GM23248 (cell line): ENCODE measurements around the gene MAPKBP1. TPM values are rescaled to one million over a fixed set of nuclear protein-coding genes. Genes with fewer than 3 reads are reported as not detected.

Experiments
- DNase-seq: peaks from one replicate; pipeline ENCODE4 v3.0.0-alpha.2; 2015
- H2AFZ ChIP-seq: fragments of 200-600 bp; sonication (generic); 2 replicates; pipeline ENCODE4 v1.6.1; 2016; ENCODE audit warnings: antibody characterized with exemption
- H3F3A ChIP-seq: fragments of 200-600 bp; sonication (generic); 2 replicates; pipeline ENCODE4 v1.6.1; 2016; ENCODE audit warnings: mild to moderate bottlenecking, antibody characterized with exemption, mixed run types; ENCODE audit not compliant: insufficient read depth
- H3K27ac ChIP-seq: fragments of 200-600 bp; sonication (generic); 2 replicates; pipeline ENCODE4 v1.5.1; 2016; ENCODE audit warnings: mild to moderate bottlenecking
- H3K27me3 ChIP-seq: fragments of 200-600 bp; sonication (generic); replicated peaks from 2 replicates; pipeline ENCODE4 v1.6.1; 2016; ENCODE audit warnings: mild to moderate bottlenecking; ENCODE audit not compliant: insufficient read depth
- H3K36me3 ChIP-seq: fragments of 200-600 bp; sonication (generic); 2 replicates; pipeline ENCODE4 v1.6.1; 2016; ENCODE audit warnings: low read depth, mild to moderate bottlenecking
- H3K4me1 ChIP-seq: fragments of 200-600 bp; sonication (generic); 2 replicates; pipeline ENCODE4 v1.6.1; 2016; ENCODE audit warnings: mild to moderate bottlenecking; ENCODE audit not compliant: insufficient read depth
- H3K4me2 ChIP-seq: fragments of 200-600 bp; sonication (generic); one replicate; pipeline ENCODE4 v1.6.1; 2016; ENCODE audit warnings: mild to moderate bottlenecking; ENCODE audit not compliant: unreplicated experiment
- H3K4me3 ChIP-seq: fragments of 200-600 bp; sonication (generic); 2 replicates; pipeline ENCODE4 v1.5.1; 2016; ENCODE audit warnings: mild to moderate bottlenecking
- H3K79me2 ChIP-seq: fragments of 200-600 bp; sonication (generic); 2 replicates; pipeline ENCODE4 v1.6.1; 2016; ENCODE audit warnings: mild to moderate bottlenecking; ENCODE audit not compliant: insufficient read depth
- H3K9ac ChIP-seq: fragments of 200-600 bp; sonication (generic); 2 replicates; pipeline ENCODE4 v1.6.1; 2016; ENCODE audit warnings: mild to moderate bottlenecking
- H3K9me2 ChIP-seq: fragments of 200-600 bp; sonication (generic); 2 replicates; pipeline ENCODE4 v1.6.1; 2016; ENCODE audit warnings: mixed run types, mild to moderate bottlenecking, moderate library complexity; ENCODE audit not compliant: insufficient read depth
- H3K9me3 ChIP-seq: fragments of 200-600 bp; sonication (generic); one replicate; pipeline ENCODE4 v1.6.1; 2017; ENCODE audit warnings: low read depth
- H4K20me1 ChIP-seq: fragments of 200-600 bp; sonication (generic); 2 replicates; pipeline ENCODE4 v1.6.0; 2016; ENCODE audit not compliant: insufficient read depth
- EZH2 ChIP-seq: fragments of 200-600 bp; sonication (generic); IDR thresholded peaks from 2 replicates; pipeline ENCODE4 v1.6.1; 2018; ENCODE audit warnings: antibody characterized with exemption, mild to moderate bottlenecking; ENCODE audit not compliant: insufficient read depth, poor library complexity, severe bottlenecking
- EZH2phosphoT487 ChIP-seq: fragments of 200-600 bp; sonication (generic); IDR thresholded peaks from 2 replicates; pipeline ENCODE4 v1.6.1; 2018; ENCODE audit warnings: antibody characterized with exemption, moderate library complexity, mild to moderate bottlenecking, low read depth; ENCODE audit not compliant: insufficient read depth
- WGBS, 2 experiments: methylation state at CpG; one replicate each; pipeline ENCODE4 v1.1.6; 2015 to 2017; ENCODE audit warnings: low lambda C conversion rate in 2 of 2, low coverage in 1 of 2; ENCODE audit errors: missing lambda C conversion rate in 2 of 2; 5-methylcytosine and 5-hydroxymethylcytosine counted together
- in situ Hi-C: fragments of 300-500 bp; cut with MboI; formaldehyde crosslinking; loops from 2 replicates; pipeline ENCODE4 v1.15.0; 2020
- polyA plus RNA-seq: library from polyadenylated mRNA; unstranded; fragments of >200 nt; fragmentation: Nextera tagmentation; extraction: Ambion mirVana; gene quantifications from 2 replicates; pipeline ENCODE4 v1.2.1, GENCODE V29; 2016
- total RNA-seq: library from RNA; depleted of rRNA; stranded (reverse); fragments of >200 nt; shearing (Covaris generic); gene quantifications from 2 replicates; pipeline ENCODE4 v1.2.3, GENCODE V29; 2014

MAPKBP1 gene
- total and polyA plus RNA-seq, 2 experiments from 2014 or later: 5.2 to 8.5 TPM

- Histone ChIP-seq H3K36me3 (no peaks in the 10 kb centered on the region), H3K27ac (no peak overlapping the region), H2AFZ (no peak overlapping the region), H3K9me3 (no peaks in the 10 kb centered on the region), H3K4me1 (peaks cover 36% of the 10 kb centered on the region), H3F3A (peaks cover 30% of the 10 kb centered on the region), H3K27me3 (no peaks in the 10 kb centered on the region), H3K4me3 (no peak overlapping the region), H3K79me2 (peaks cover 47% of the 10 kb centered on the region), H3K4me2 (no peak overlapping the region), H3K9me2 (no peaks in the 10 kb centered on the region), H3K9ac (no peak overlapping the region), H4K20me1 (no peaks in the 10 kb centered on the region)
- no peak for DNase-seq
- in situ Hi-C loops: no loop called here
- 93 to 98% methylated on average over 3 of the region's 3 CpGs for WGBS, 2 experiments
- no peak for TF ChIP-seq EZH2
- no peak for TF ChIP-seq EZH2phosphoT487
Measured at GRCh38 chr15:41801185-41801584, 26.9 kb downstream of the MAPKBP1 start.

- no peak overlapping the region for H3K4me3 ChIP-seq
- H3K79me2 ChIP-seq: peaks cover 50% of the 10 kb centered on the region
- H3K36me3 ChIP-seq: no peaks in the 10 kb centered on the region
- no peak for TF ChIP-seq EZH2
- TF ChIP-seq EZH2phosphoT487: no peak
- peak overlapping the region; percentile 44 for H3K27ac ChIP-seq
- H3K9me2 ChIP-seq: no peaks in the 10 kb centered on the region
- H3K9ac ChIP-seq: no peak overlapping the region
- WGBS, 2 experiments: 89 to 91% methylated on average over 3 of the region's 3 CpGs
- H3K27me3 ChIP-seq: no peaks in the 10 kb centered on the region
- no peaks in the 10 kb centered on the region for H3K9me3 ChIP-seq
- in situ Hi-C loops: no loop called here
- H3K4me2 ChIP-seq: peak overlapping the region; percentile 40
- H4K20me1 ChIP-seq: no peaks in the 10 kb centered on the region
- peaks cover 28% of the 10 kb centered on the region for H3K4me1 ChIP-seq
- peak; percentile 71 for DNase-seq
- peaks cover 22% of the 10 kb centered on the region for H3F3A ChIP-seq
- no peak overlapping the region for H2AFZ ChIP-seq
Measured at GRCh38 chr15:41801850-41802455, 27.7 kb downstream of the MAPKBP1 start.

- 89 to 100% methylated on average over 2 of the region's 2 CpGs for WGBS, 2 experiments
- Histone ChIP-seq H3K4me3 (no peak overlapping the region), H3K9me2 (no peaks in the 10 kb centered on the region), H3K4me1 (peaks cover 20% of the 10 kb centered on the region), H3K79me2 (peaks cover 32% of the 10 kb centered on the region), H3K9ac (no peak overlapping the region), H3F3A (peaks cover 17% of the 10 kb centered on the region), H3K9me3 (no peaks in the 10 kb centered on the region), H3K27me3 (no peaks in the 10 kb centered on the region), H3K27ac (no peak overlapping the region), H3K36me3 (no peaks in the 10 kb centered on the region), H4K20me1 (no peaks in the 10 kb centered on the region), H3K4me2 (no peak overlapping the region), H2AFZ (no peak overlapping the region)
- no peak for DNase-seq
- in situ Hi-C loops: no loop called here
- no peak for TF ChIP-seq EZH2
- no peak for TF ChIP-seq EZH2phosphoT487
Measured at GRCh38 chr15:41804361-41804760, 30.1 kb downstream of the MAPKBP1 start.

GRCh38 chr15:41804916-41805666 lies 30.8 kb downstream of the MAPKBP1 start:
- H3K9ac ChIP-seq: no peak overlapping the region
- H2AFZ ChIP-seq: no peak overlapping the region
- DNase-seq: no peak
- TF ChIP-seq EZH2phosphoT487 (no peak), EZH2 (no peak)
- no peak overlapping the region for H3K27ac ChIP-seq
- peaks cover 19% of the 10 kb centered on the region for H3K4me1 ChIP-seq
- no peaks in the 10 kb centered on the region for H4K20me1 ChIP-seq
- no peak overlapping the region for H3K4me2 ChIP-seq
- H3F3A ChIP-seq: peaks cover 10% of the 10 kb centered on the region
- H3K9me3 ChIP-seq: no peaks in the 10 kb centered on the region
- peaks cover 25% of the 10 kb centered on the region for H3K79me2 ChIP-seq
- H3K27me3 ChIP-seq: no peaks in the 10 kb centered on the region
- H3K36me3 ChIP-seq: no peaks in the 10 kb centered on the region
- H3K4me3 ChIP-seq: no peak overlapping the region
- whole genome bisulfite sequencing, 2 experiments: 96 to 97% methylated on average over 8 of the region's 8 CpGs
- no peaks in the 10 kb centered on the region for H3K9me2 ChIP-seq
- in situ Hi-C loops: no loop called here
